Uterus (tissue), 4 donors: Measurements from ENCODE around the gene PEMT. TPM values are rescaled to one million over a fixed set of nuclear protein-coding genes. Genes with fewer than 3 reads are reported as not detected.

Source experiments
- DNase-seq, 2 donors: peaks; one replicate each; pipeline ENCODE4 v3.0.0-alpha.2; 2019 to 2020
- H3K27ac ChIP-seq, 2 donors: fragments of 200-600 bp; sonication (generic); 1 replicate in 1 of 2; 2 replicates in 1 of 2; pipeline ENCODE4 v1.5.1; 2016 to 2018
- H3K27me3 ChIP-seq, 2 donors: fragments of 200-600 bp; sonication (generic); one replicate each; pipeline ENCODE4 v1.5.1; 2018 to 2019; ENCODE audit warnings: control low read depth in 1 of 2
- H3K36me3 ChIP-seq, 2 donors: fragments of 200-600 bp; sonication (generic); one replicate each; pipeline ENCODE4 v1.5.1; 2019; ENCODE audit warnings: control low read depth in 1 of 2
- H3K4me1 ChIP-seq, 2 donors: fragments of 200-600 bp; sonication (generic); one replicate each; pipeline ENCODE4 v1.5.1; 2018 to 2019; ENCODE audit warnings: control low read depth in 1 of 2
- H3K4me3 ChIP-seq, 2 donors: fragments of 200-600 bp; sonication (generic); 1 replicate in 1 of 2; 2 replicates in 1 of 2; pipeline ENCODE4 v1.5.1; 2018 to 2019; ENCODE audit warnings: mild to moderate bottlenecking in 1 of 2
- H3K9me3 ChIP-seq, 2 donors: fragments of 200-600 bp; sonication (generic); one replicate each; pipeline ENCODE4 v1.5.1; 2019; ENCODE audit warnings: control low read depth in 1 of 2
- CTCF ChIP-seq, 4 experiments: fragments of 200-600 bp in 2 of 4; fragments of 450-650 bp in 2 of 4; sonication (generic) in 2 of 4; IDR thresholded peaks; one replicate each; pipeline ENCODE4 v1.5.1; 2016 to 2019; ENCODE audit warnings: antibody characterized with exemption in 4 of 4, mild to moderate bottlenecking in 2 of 4, moderate library complexity in 1 of 4
- POLR2A ChIP-seq, 2 donors: fragments of 450-650 bp; IDR thresholded peaks; one replicate each; pipeline ENCODE4 v1.6.1; 2016; ENCODE audit warnings: antibody characterized with exemption in 2 of 2, mild to moderate bottlenecking in 1 of 2, moderate library complexity in 1 of 2
- intact Hi-C: fragments of 100-400 bp; cut with DNase I; formaldehyde crosslinking; loops from one replicate; pipeline ENCODE4 v1.15.1; 2023; ENCODE audit warnings: low total_unique reads
- total RNA-seq, 4 donors: library from RNA; depleted of rRNA in 3 of 4; stranded (reverse); fragments of >200 nt in 3 of 4; gene quantifications; one replicate each; pipeline versions ENCODE4 v1.1.0 to v1.2.4, GENCODE V29; 2014 to 2023
- donor health status: DM: yes; HTN: yes; CAD: no.

PEMT gene
- total RNA-seq, 4 donors from 2014 or later, result 26.3 to 61.7 (median 32.2) TPM

GRCh38 chr17:17548044-17548443, 43.5 kb downstream of the PEMT start:
- no peak overlapping the region for H3K27ac ChIP-seq
- H3K4me1 ChIP-seq, result peaks cover 0 to 4% of the 10 kb centered on the region in 2 donors
- H3K27me3 ChIP-seq, result no peaks in the 10 kb centered on the region
- H3K36me3 ChIP-seq, result no peaks in the 10 kb centered on the region
- H3K9me3 ChIP-seq, result no peaks in the 10 kb centered on the region
- no peak for TF ChIP-seq POLR2A (IDR thresholded peaks at IDR 0.05)
- no peak for TF ChIP-seq CTCF (IDR thresholded peaks at IDR 0.05)
- H3K4me3 ChIP-seq, result no peak overlapping the region
- DNase-seq, result no peak
- intact Hi-C loops, result no loop called here

GRCh38 chr17:17547210-17547764, 44.2 kb downstream of the PEMT start:
- Histone ChIP-seq H3K9me3 (no peaks in the 10 kb centered on the region), H3K27ac (peak overlapping the region in 1 of 2 donors; percentile 27), H3K4me1 (peaks cover 0 to 4% of the 10 kb centered on the region in 2 donors), H3K4me3 (no peak overlapping the region), H3K27me3 (no peaks in the 10 kb centered on the region), H3K36me3 (no peaks in the 10 kb centered on the region)
- TF ChIP-seq CTCF (IDR thresholded peaks at IDR 0.05), result no peak
- TF ChIP-seq POLR2A (IDR thresholded peaks at IDR 0.05), result no peak
- DNase-seq, result no peak
- intact Hi-C loops, result no loop called here

GRCh38 chr17:17546399-17547185, 44.9 kb downstream of the PEMT start:
- Histone ChIP-seq H3K27me3 (no peaks in the 10 kb centered on the region), H3K4me3 (no peak overlapping the region), H3K9me3 (no peaks in the 10 kb centered on the region), H3K27ac (no peak overlapping the region), H3K36me3 (no peaks in the 10 kb centered on the region), H3K4me1 (peaks cover 0 to 4% of the 10 kb centered on the region in 2 donors)
- intact Hi-C loops, result no loop called here
- TF ChIP-seq CTCF (IDR thresholded peaks at IDR 0.05) (no peak), POLR2A (IDR thresholded peaks at IDR 0.05) (no peak)
- no peak for DNase-seq

- no peak for DNase-seq
- Histone ChIP-seq H3K27me3 (no peaks in the 10 kb centered on the region), H3K9me3 (no peaks in the 10 kb centered on the region), H3K27ac (peak overlapping the region; percentile 30 to 36), H3K36me3 (no peaks in the 10 kb centered on the region), H3K4me3 (no peak overlapping the region), H3K4me1 (peaks cover 0 to 4% of the 10 kb centered on the region in 2 donors)
- intact Hi-C loops, result no loop called here
- no peak for TF ChIP-seq CTCF (IDR thresholded peaks at IDR 0.05)
- TF ChIP-seq POLR2A (IDR thresholded peaks at IDR 0.05), result no peak
Measured at GRCh38 chr17:17545984-17546383, 45.5 kb downstream of the PEMT start.
